K562 (cell line): Measurements from ENCODE around the gene MMP23B. TPM values are rescaled to one million over a fixed set of nuclear protein-coding genes. Genes with fewer than 3 reads are reported as not detected.
"Not testable (repeated sequence)": the region's sequence is repeated elsewhere in the genome, so short reads cannot be mapped to it uniquely, and the experiment has no call there.

Experiments used
- ATAC-seq: fragments of 200-7000 bp; cut with Tn5 transposase; 3 replicates; pipeline ENCODE4 v1.9.1; 2020; ENCODE audit warnings: moderate library complexity
- BruUV-seq: library from RNA; stranded (reverse); fragments of 400-500 nt; replicated peaks from 2 replicates; lab custom pipeline; 2021; lab: Mats Ljungman, UMichigan
- CTCF ChIA-PET: fragments of 300-600 bp; formaldehyde crosslinking; extraction: SDS; loops from one replicate; lab custom pipeline; 2021; ENCODE audit warnings: low intra/inter-chr PET ratio; lab: Yijun Ruan, JAX
- POLR2A ChIA-PET: fragments of 300-600, 350-650 bp; sonication (Branson Sonifier 250); formaldehyde crosslinking; extraction: SDS; loops from one replicate; lab custom pipeline; 2021; ENCODE audit warnings: antibody characterized with exemption, inconsistent platforms; lab: Yijun Ruan, JAX
- DNase-seq, 4 experiments: peaks; one replicate each; pipeline versions ENCODE4 v3.0.0 to v3.0.0-alpha.2; 2011 to 2018; ENCODE audit warnings: low spot score in 3 of 4, mixed read lengths in 3 of 4; ENCODE audit errors: extremely low read depth in 1 of 4
- FAIRE-seq: peaks from 2 replicates; lab custom pipeline; 2011; peaks lifted over from hg19 to GRCh38; lab: Jason Lieb, UNC
- H2AFZ ChIP-seq: 2 replicates; pipeline ENCODE4 v1.6.0; 2011; ENCODE audit warnings: low read depth, low read length, control low read depth, inconsistent platforms
- H3K27ac ChIP-seq: fragments of 200-600 bp; 3 replicates; pipeline ENCODE4 v1.8.0; 2011; ENCODE audit warnings: low read depth, mild to moderate bottlenecking, control low read depth, inconsistent platforms, low read length, moderate library complexity, mixed read lengths; ENCODE audit errors: extremely low read depth
- H3K27me3 ChIP-seq, 2 experiments: fragments of 300-600 bp in 1 of 2; 2 replicates in 1 of 2; 3 replicates in 1 of 2; pipeline versions ENCODE4 v1.6.0 to v1.8.0; 2011; ENCODE audit warnings: inconsistent platforms in 2 of 2, low read length in 2 of 2, mild to moderate bottlenecking in 1 of 2, mixed read lengths in 1 of 2, moderate library complexity in 1 of 2; ENCODE audit not compliant: control insufficient read depth in 2 of 2, insufficient read depth in 2 of 2
- H3K36me3 ChIP-seq: fragments of 300-600 bp; 3 replicates; pipeline ENCODE4 v1.8.0; 2011; ENCODE audit warnings: mild to moderate bottlenecking, low read length, inconsistent platforms; ENCODE audit not compliant: control insufficient read depth, insufficient read depth
- H3K4me1 ChIP-seq, 2 experiments: fragments of 200-600 bp in 1 of 2; replicated peaks in 1 of 2; 2 replicates in 1 of 2; 3 replicates in 1 of 2; pipeline versions ENCODE4 v1.5.1 to v1.8.0; 2011; ENCODE audit warnings: inconsistent platforms in 2 of 2, low read length in 2 of 2, mild to moderate bottlenecking in 1 of 2, mixed read lengths in 1 of 2, moderate library complexity in 1 of 2; ENCODE audit not compliant: control insufficient read depth in 2 of 2, insufficient read depth in 2 of 2
- H3K4me2 ChIP-seq: 2 replicates; pipeline ENCODE4 v1.6.1; 2011; ENCODE audit warnings: low read length, control low read depth, inconsistent platforms, mixed read lengths; ENCODE audit not compliant: insufficient read depth
- H3K4me3 ChIP-seq: fragments of 200-600 bp; sonication (generic), shearing (Covaris generic); 2 replicates; pipeline ENCODE4 v1.5.1; 2016; ENCODE audit warnings: control low read depth, inconsistent platforms
- H3K79me2 ChIP-seq: fragments of 200-600 bp; 3 replicates; pipeline ENCODE4 v1.8.0; 2011; ENCODE audit warnings: low read length, inconsistent platforms; ENCODE audit not compliant: control insufficient read depth, insufficient read depth
- H3K9ac ChIP-seq, 2 experiments: 2 replicates each; pipeline versions ENCODE4 v1.6.0 to v1.6.1; 2011; ENCODE audit warnings: low read depth in 2 of 2, low read length in 2 of 2, control low read depth in 1 of 2, inconsistent platforms in 1 of 2, mild to moderate bottlenecking in 1 of 2, mixed read lengths in 1 of 2; ENCODE audit not compliant: insufficient read depth in 1 of 2
- H3K9me1 ChIP-seq: one replicate; pipeline ENCODE4 v1.6.0; 2011; ENCODE audit warnings: inconsistent platforms, mild to moderate bottlenecking, low read length, moderate library complexity; ENCODE audit not compliant: control insufficient read depth, insufficient read depth
- H3K9me3 ChIP-seq: replicated peaks from 2 replicates; pipeline ENCODE4 v1.5.1; 2011; ENCODE audit warnings: low read depth, low read length, inconsistent platforms; ENCODE audit not compliant: control insufficient read depth, insufficient read depth
- H4K20me1 ChIP-seq: replicated peaks from 2 replicates; pipeline ENCODE4 v1.6.1; 2011; ENCODE audit warnings: low read length, inconsistent platforms, mixed read lengths; ENCODE audit not compliant: control insufficient read depth, insufficient read depth
- whole genome bisulfite sequencing: fragments of 100-300 bp; shearing (Covaris generic); methylation state at CpG from one replicate; pipeline ENCODE4 v1.1.6; 2016; ENCODE audit warnings: low coverage, mixed read lengths; ENCODE audit not compliant: insufficient coverage; ENCODE audit errors: missing lambda C conversion rate; 5-methylcytosine and 5-hydroxymethylcytosine counted together
- in situ Hi-C: fragments of 300-500 bp; cut with MboI; formaldehyde crosslinking; loops from 4 replicates; pipeline ENCODE4 v1.15.0; 2018; ENCODE audit warnings: inconsistent platforms, mixed read lengths
- intact Hi-C: fragments of 100-400 bp; cut with micrococcal nuclease; formaldehyde crosslinking; loops from 2 replicates; pipeline ENCODE4 v1.14.2; 2022
- polyA plus RNA-seq, 8 experiments: library from polyadenylated mRNA; depleted of rRNA in 4 of 8; stranded (reverse) in 5 of 8; unstranded in 3 of 8; fragments of >200 nt; fragmentation: Nextera tagmentation in 2 of 8; fragmentation: Illumina TruSeq in 1 of 8; extraction: Ambion mirVana in 2 of 8; extraction: Trizol in 1 of 8; gene quantifications; 2 replicates each; pipeline versions ENCODE4 v1.2.1 to v1.2.3, GENCODE V29; 2011 to 2014; ENCODE audit warnings: inconsistent platforms in 1 of 8, missing spikeins in 1 of 8
- total RNA-seq, 7 experiments: library from RNA; depleted of rRNA in 6 of 7; stranded (reverse); fragments of >200 nt in 6 of 7; fragmentation: Illumina TruSeq in 2 of 7; extraction: Trizol in 2 of 7; gene quantifications; 2 replicates each; pipeline versions ENCODE4 v1.2.1 to v1.2.3, GENCODE V29; 2011 to 2021; ENCODE audit warnings: low replicate concordance in 1 of 7

Gene MMP23B
- total and polyA plus RNA-seq, 9 of the 15 experiments (the other 6 are each of a cell fraction or from before 2014, with no cell fraction given), result 0.28 to 1.2 (median 0.41) TPM; not detected in 5

DNA sequence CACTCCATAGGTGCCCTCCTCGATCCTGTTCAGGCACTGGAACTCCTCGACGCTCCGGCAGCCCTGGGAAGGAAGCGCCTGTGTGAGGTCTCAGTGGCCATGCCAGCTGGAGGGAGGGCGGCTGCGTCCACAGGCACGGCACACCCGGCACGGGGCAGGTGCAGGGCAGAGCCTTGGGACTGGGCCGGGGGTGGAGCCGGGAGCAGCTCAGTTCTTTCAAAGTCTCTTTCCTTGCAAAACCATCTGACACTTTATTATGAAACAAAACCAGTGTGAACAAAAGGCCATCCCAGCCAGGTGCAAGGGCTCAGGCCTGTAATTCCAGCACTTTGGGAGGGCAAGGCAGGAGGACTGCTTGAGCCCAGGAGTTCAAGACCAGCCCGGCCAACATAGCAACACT is 6.6 kb downstream of the MMP23B start:
- H3K79me2 ChIP-seq, H3K4me3 ChIP-seq, H3K27ac ChIP-seq, H3K9me1 ChIP-seq, CTCF ChIA-PET, ATAC-seq, H4K20me1 ChIP-seq, H3K27me3 ChIP-seq, H3K4me2 ChIP-seq, FAIRE-seq, DNase-seq, BruUV-seq, POLR2A ChIA-PET, H3K9me3 ChIP-seq, H2AFZ ChIP-seq, H3K4me1 ChIP-seq, intact Hi-C loops, H3K9ac ChIP-seq, in situ Hi-C loops: not testable (repeated sequence)
- peaks cover 20% of the 10 kb centered on the region; the same call in 1 of the 3 replicates for H3K36me3 ChIP-seq
- 84% methylated on average over 5 of the region's 13 CpGs for WGBS

DNA sequence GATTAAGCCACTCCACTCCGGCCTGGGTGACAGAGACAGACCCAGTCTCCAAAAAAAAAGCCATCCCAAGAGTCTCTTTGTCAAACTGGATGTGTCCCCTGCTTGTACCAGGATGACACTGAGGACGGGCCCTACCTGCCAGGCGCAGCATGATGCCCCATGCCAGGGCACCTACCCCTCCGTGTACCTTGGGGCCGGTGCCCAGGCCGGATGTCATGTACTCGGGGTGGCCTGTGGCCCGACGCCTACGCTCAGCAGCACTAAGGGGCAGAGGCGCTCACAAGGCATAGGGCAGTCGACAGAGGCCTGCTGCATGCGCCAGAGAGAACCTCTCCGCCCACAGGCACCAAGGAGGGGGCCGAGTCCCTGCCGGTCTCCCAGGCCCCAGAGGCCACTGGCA is 7.4 kb downstream of the MMP23B start:
- H3K4me3 ChIP-seq, H3K9ac ChIP-seq, H2AFZ ChIP-seq, H3K4me2 ChIP-seq, H3K9me3 ChIP-seq, FAIRE-seq, H3K4me1 ChIP-seq, H3K9me1 ChIP-seq, POLR2A ChIA-PET, H3K79me2 ChIP-seq, H3K27ac ChIP-seq, DNase-seq, intact Hi-C loops, CTCF ChIA-PET, in situ Hi-C loops, H3K27me3 ChIP-seq, H4K20me1 ChIP-seq, BruUV-seq, ATAC-seq: not testable (repeated sequence)
- 95% methylated on average over 12 of the region's 16 CpGs for WGBS
- H3K36me3 ChIP-seq, result peaks cover 20% of the 10 kb centered on the region; the same call in 1 of the 3 replicates

DNA sequence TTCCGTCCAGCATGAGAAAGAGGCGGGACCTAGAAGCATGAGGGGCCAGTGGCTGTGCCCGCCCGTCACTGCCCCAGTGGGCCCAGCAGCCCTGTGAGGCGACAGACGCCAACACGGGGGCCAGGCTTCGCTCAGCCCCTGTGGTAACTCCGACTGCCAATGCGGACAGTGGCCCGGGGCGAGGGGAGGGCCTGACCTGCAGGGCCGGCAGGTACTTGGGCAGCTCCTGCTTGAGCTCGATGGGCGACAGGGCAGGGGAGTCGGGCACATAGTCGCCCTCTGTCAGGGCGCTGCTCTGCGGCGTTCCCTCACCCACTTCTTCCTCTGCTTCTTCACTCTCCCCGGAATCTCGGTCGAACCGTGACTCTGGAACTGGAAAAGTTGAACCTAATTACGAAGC is 8.1 kb downstream of the MMP23B start:
- H3K9me3 ChIP-seq, intact Hi-C loops, H3K79me2 ChIP-seq, DNase-seq, H3K4me2 ChIP-seq, CTCF ChIA-PET, POLR2A ChIA-PET, H4K20me1 ChIP-seq, H3K27me3 ChIP-seq, FAIRE-seq, ATAC-seq, in situ Hi-C loops, H3K4me1 ChIP-seq, H3K9ac ChIP-seq, BruUV-seq, H3K27ac ChIP-seq, H2AFZ ChIP-seq, H3K9me1 ChIP-seq, H3K4me3 ChIP-seq: not testable (repeated sequence)
- 88% methylated on average over 6 of the region's 25 CpGs for WGBS
- H3K36me3 ChIP-seq, result peaks cover 20% of the 10 kb centered on the region; the same call in 1 of the 3 replicates

DNA sequence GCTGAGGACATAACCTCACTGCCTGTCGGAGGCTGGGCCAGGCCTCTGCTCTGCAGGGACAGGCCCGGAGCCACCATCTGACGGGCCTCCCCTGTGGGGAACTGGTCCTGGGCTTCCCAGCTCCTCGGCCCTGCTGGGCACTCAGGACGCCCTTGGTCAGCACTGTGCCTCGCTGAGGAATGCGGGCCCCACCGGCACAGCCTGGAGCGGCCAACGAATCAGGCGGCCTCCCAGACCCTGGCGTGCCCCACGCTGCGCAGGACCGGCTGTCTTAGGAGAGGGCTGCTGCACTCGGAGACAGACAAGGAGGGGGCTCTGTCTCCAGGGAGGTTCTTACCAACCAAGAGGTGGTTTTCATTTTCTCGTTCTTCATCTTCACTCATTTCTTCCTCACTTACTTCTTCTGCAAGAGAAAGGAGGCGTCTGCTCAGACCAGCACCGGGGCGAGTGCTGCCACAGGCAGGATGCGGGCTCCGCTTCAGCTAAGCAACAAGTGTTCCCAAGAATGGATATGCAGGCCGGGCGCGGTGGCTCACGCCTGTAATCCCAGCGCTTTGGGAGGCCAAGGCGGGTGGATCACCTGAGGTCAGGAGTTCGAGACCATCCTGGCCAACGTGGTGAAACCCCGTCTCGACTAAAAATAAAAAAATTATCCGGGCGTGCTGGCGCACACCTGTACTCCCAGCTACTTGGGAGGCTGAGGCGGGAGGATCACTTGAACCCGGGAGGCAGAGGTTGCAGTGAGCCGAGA is 8.9 kb downstream of the MMP23B start:
- H3K4me2 ChIP-seq, H3K9me3 ChIP-seq, H4K20me1 ChIP-seq, H3K79me2 ChIP-seq, DNase-seq, H3K27me3 ChIP-seq, BruUV-seq, H2AFZ ChIP-seq, H3K27ac ChIP-seq, H3K4me3 ChIP-seq, FAIRE-seq, CTCF ChIA-PET, POLR2A ChIA-PET, in situ Hi-C loops, H3K9me1 ChIP-seq, ATAC-seq, H3K9ac ChIP-seq, intact Hi-C loops, H3K4me1 ChIP-seq: not testable (repeated sequence)
- peaks cover 20% of the 10 kb centered on the region; the same call in 1 of the 3 replicates for H3K36me3 ChIP-seq
- 97% methylated on average over 8 of the region's 38 CpGs for WGBS
